Mammary epithelial cell (primary cell): Measurements from ENCODE around the gene NOS3.
A peak's percentile ranks its signal among the peaks of the same experiment; 100 is the strongest.

Source experiments
- CTCF ChIP-seq, 2 donors: IDR thresholded peaks in 1 of 2; conservative IDR thresholded peaks in 1 of 2; 2 replicates each; pipeline ENCODE4 v1.5.1; 2011 to 2012; ENCODE audit warnings: inconsistent platforms in 2 of 2, low read length in 2 of 2, mild to moderate bottlenecking in 2 of 2, control low read depth in 1 of 2, low read depth in 1 of 2; ENCODE audit not compliant: insufficient read depth in 1 of 2; ENCODE audit errors: extremely low read depth in 1 of 2
- EZH2 ChIP-seq: IDR thresholded peaks from 2 replicates; pipeline ENCODE4 v1.6.1; 2012; ENCODE audit warnings: low read length, inconsistent platforms, borderline replicate concordance

DNA sequence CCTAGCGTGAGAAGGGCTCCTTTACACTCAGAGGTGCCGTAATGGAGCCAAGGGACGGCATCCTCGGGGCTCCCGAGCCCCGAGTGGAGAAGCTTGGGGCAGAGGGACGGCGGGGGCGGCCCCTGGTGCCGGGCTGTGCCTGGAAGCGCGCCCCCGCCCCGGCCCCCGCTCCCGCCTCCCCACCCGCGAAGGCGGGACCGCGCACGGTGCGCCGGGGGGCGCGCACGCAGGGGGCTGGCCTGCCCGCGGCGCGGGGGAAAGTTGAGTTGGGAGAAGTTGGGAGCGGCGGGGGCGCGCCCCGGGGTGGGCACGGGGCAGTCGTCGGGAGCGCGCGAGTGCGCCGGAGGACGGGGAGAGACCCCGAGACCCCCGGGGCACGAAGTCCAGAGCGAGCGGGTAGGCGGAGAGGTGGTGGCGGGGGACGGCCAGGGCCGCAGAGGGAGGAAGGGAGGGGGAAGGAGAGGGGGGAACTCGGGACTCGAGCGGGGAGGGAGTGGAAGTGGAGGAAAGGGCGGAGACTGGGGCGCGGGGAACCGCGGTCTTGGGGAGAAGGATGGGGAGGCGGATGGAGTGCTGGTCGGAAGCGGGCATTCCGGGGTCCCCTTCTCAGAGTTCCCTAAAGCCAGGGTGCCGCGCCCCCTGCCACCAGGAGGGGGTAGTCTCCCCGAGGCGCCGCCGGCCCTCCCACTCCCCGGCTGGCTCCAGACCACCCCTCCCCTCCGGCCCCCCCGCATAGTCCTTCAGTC is 68.7 kb downstream of the NOS3 start, which contains the start of gene SLC4A2:
- peak; percentile 18 to 56 for TF ChIP-seq CTCF (conservative IDR thresholded peaks at IDR 0.05 in 1 of 2, IDR thresholded peaks at IDR 0.05 in 1 of 2; ENCODE audit: extremely low read depth in 1 of 2, insufficient read depth in 1 of 2, low read depth in 1 of 2, low read length in 2 of 2)
- TF ChIP-seq EZH2 = no peak
